GM18498 (cell line): ENCODE measurements around the gene UQCR10.

ENCODE experiments used
- ATAC-seq: cut with Tn5 transposase; IDR thresholded peaks from one replicate; pipeline ENCODE4 v1.9.1; 2021; ENCODE audit warnings: mild to moderate bottlenecking, moderate library complexity; ENCODE audit not compliant: unreplicated experiment

Gene UQCR10

GRCh38 chr22:29795663-29796062, 28.5 kb downstream of the UQCR10 start:
- no peak for ATAC-seq

- ATAC-seq, result no peak
These were observed 30.2 kb downstream of the UQCR10 start for GRCh38 chr22:29797351-29797750.

- ATAC-seq, result no peak
These were observed 31.1 kb downstream of the UQCR10 start for GRCh38 chr22:29798318-29798717.

GRCh38 chr22:29798801-29799200, 31.6 kb downstream of the UQCR10 start:
- no peak for ATAC-seq

GRCh38 chr22:29799217-29799680, 32.1 kb downstream of the UQCR10 start:
- no peak for ATAC-seq

- no peak for ATAC-seq
These were observed 34.0 kb downstream of the UQCR10 start for GRCh38 chr22:29801153-29801552.

- ATAC-seq, result no peak
These were observed 34.6 kb downstream of the UQCR10 start for GRCh38 chr22:29801796-29802195.

- no peak for ATAC-seq
These were observed 36.0 kb downstream of the UQCR10 start for GRCh38 chr22:29803190-29803589.

GRCh38 chr22:29804985-29805384, 37.8 kb downstream of the UQCR10 start:
- ATAC-seq, result no peak

- no peak for ATAC-seq
These were observed 39.0 kb downstream of the UQCR10 start for GRCh38 chr22:29806196-29806595.

GRCh38 chr22:29810216-29810615, 43.0 kb downstream of the UQCR10 start:
- no peak for ATAC-seq

GRCh38 chr22:29811377-29811776, 44.2 kb downstream of the UQCR10 start:
- ATAC-seq, result no peak

GRCh38 chr22:29813126-29813525, 46.0 kb downstream of the UQCR10 start:
- ATAC-seq, result no peak

GRCh38 chr22:29813563-29813962, 46.4 kb downstream of the UQCR10 start:
- ATAC-seq, result no peak

GRCh38 chr22:29814003-29814402, 46.8 kb downstream of the UQCR10 start:
- ATAC-seq, result no peak

- ATAC-seq, result no peak
These were observed 48.4 kb downstream of the UQCR10 start for GRCh38 chr22:29815580-29815979.

GRCh38 chr22:29816128-29816527, 49.0 kb downstream of the UQCR10 start:
- ATAC-seq, result no peak

GRCh38 chr22:29816539-29816938, 49.4 kb downstream of the UQCR10 start:
- ATAC-seq, result no peak

GRCh38 chr22:29816980-29817379, 49.8 kb downstream of the UQCR10 start:
- no peak for ATAC-seq

- no peak for ATAC-seq
These were observed 50.6 kb downstream of the UQCR10 start for GRCh38 chr22:29817724-29818123.

GRCh38 chr22:29819501-29819900, 52.3 kb downstream of the UQCR10 start:
- ATAC-seq, result no peak
